GM19468 (cell line): ENCODE measurements around the gene CCSER1.
"Not testable (repeated sequence)": the region's sequence is repeated elsewhere in the genome, so short reads cannot be mapped to it uniquely, and the experiment has no call there.

Source experiments
- ATAC-seq: cut with Tn5 transposase; IDR thresholded peaks from one replicate; pipeline ENCODE4 v1.9.1; 2021; ENCODE audit warnings: mild to moderate bottlenecking, moderate library complexity, moderate number of reproducible peaks; ENCODE audit not compliant: unreplicated experiment; ENCODE audit errors: extremely low read depth

Gene CCSER1

GRCh38 chr4:91087743-91088142 is 960.5 kb downstream of the CCSER1 start:
- ATAC-seq, result no peak

- ATAC-seq, result no peak
These were observed 962.0 kb downstream of the CCSER1 start for GRCh38 chr4:91089178-91089577.

- ATAC-seq, result no peak
These were observed 965.3 kb downstream of the CCSER1 start for GRCh38 chr4:91092398-91092980.

- not testable (repeated sequence) for ATAC-seq
These were observed 967.0 kb downstream of the CCSER1 start for GRCh38 chr4:91094220-91094619.

GRCh38 chr4:91099666-91100065 is 972.5 kb downstream of the CCSER1 start:
- ATAC-seq, result no peak

GRCh38 chr4:91108751-91109150 is 981.6 kb downstream of the CCSER1 start:
- ATAC-seq, result no peak

- ATAC-seq, result no peak
These were observed 984.4 kb downstream of the CCSER1 start for GRCh38 chr4:91111556-91111955.

- ATAC-seq, result no peak
These were observed 986.0 kb downstream of the CCSER1 start for GRCh38 chr4:91113130-91113706.

- ATAC-seq, result no peak
These were observed 987.2 kb downstream of the CCSER1 start for GRCh38 chr4:91114386-91114785.

- no peak for ATAC-seq
These were observed 989.7 kb downstream of the CCSER1 start for GRCh38 chr4:91116861-91117260.

GRCh38 chr4:91118597-91118996 is 991.4 kb downstream of the CCSER1 start:
- no peak for ATAC-seq

GRCh38 chr4:91123742-91124141 is 996.5 kb downstream of the CCSER1 start:
- no peak for ATAC-seq

GRCh38 chr4:91127192-91127591 is 1000.0 kb downstream of the CCSER1 start:
- ATAC-seq, result no peak

- ATAC-seq, result no peak
These were observed 1000.6 kb downstream of the CCSER1 start for GRCh38 chr4:91127831-91128230.

GRCh38 chr4:91128519-91128918 is 1001.3 kb downstream of the CCSER1 start:
- ATAC-seq, result no peak

GRCh38 chr4:91147067-91147466 is 1019.9 kb downstream of the CCSER1 start:
- ATAC-seq, result no peak

- ATAC-seq, result not testable (repeated sequence)
These were observed 1026.8 kb downstream of the CCSER1 start for GRCh38 chr4:91154041-91154440.

- not testable (repeated sequence) for ATAC-seq
These were observed 1040.9 kb downstream of the CCSER1 start for GRCh38 chr4:91167864-91168653.

GRCh38 chr4:91170768-91171167 is 1043.6 kb downstream of the CCSER1 start:
- ATAC-seq, result no peak

GRCh38 chr4:91171217-91171616 is 1044.0 kb downstream of the CCSER1 start:
- no peak for ATAC-seq

- ATAC-seq, result not testable (repeated sequence)
These were observed 1057.9 kb downstream of the CCSER1 start for GRCh38 chr4:91185061-91185460.
